GM19463 (cell line): Measurements from ENCODE around the gene FZD7.

Experiments used
- ATAC-seq: cut with Tn5 transposase; IDR thresholded peaks from one replicate; pipeline ENCODE4 v1.9.1; 2021; ENCODE audit warnings: mild to moderate bottlenecking, moderate library complexity; ENCODE audit not compliant: unreplicated experiment

FZD7 gene

DNA sequence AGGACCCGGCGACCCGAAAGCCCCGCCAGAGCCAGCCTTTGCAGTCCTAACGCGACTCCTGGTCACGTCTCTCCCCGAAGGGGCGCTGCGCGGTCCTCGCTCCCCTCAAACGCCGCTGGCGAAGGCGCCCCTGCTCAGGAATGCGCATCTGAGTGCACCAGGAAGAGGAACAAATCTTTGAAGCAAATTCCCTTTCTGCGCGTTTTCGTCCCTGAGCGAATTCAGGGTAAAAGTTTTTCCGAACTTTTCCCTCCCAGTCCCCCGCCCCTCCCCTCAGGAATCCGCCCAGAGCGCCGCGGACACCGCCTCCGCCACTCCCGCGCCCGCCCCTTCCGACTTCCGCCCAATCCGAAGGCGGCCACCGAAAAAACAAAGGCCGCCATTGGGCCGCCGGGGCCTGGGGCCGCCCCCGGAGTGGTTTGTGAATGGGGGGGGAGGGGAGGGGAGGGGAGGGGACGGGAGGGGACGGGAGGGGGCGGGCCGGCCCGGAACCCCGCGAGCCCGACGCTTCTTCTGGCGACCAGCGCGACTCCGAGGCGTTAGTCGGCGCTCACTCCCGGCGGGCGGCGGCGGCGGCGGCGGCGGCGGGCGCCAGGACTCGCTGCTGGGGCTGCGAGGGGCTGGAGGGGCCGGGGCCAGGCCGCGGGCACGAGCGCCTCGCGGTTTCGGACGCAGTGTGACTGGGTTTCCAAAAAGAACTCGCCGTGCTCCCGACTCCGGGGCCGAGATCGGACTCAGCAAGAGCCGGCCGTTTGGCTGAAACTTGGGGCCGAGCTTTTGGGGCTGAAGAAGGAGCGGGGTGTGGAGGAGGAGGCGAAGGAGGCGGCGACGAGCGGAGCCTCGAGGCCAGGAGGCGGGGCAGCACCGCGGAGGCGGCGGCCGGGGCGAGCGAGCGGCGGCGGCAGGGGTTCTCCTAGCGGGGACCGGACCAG, at the start of gene FZD7:
Gene FZD7 (plus strand): TSS at position 539 of the 932 bp plus-strand sequence. CDS start 793 bp downstream, outside the sequence.
- peak; percentile 65 for ATAC-seq

DNA sequence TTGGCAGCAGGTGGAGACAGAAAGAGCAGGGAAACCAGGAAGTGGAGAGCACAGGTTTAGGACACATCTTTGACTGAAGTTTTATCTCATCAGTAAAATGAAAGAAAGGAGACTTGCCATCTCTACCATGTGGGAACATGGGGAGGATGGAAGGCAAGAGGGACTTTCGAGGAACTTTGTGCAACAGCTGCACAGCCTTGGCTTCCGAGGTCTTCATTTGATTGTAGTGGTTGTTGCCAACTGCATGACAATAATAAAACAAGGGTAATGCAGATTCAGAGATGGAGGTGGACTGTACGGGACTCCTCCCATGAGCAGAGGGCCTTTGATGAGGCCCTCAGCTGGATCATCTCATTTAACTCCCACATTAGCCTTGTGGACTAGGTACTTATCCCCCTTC, 49.3 kb upstream of the FZD7 start:
- no peak for ATAC-seq

DNA sequence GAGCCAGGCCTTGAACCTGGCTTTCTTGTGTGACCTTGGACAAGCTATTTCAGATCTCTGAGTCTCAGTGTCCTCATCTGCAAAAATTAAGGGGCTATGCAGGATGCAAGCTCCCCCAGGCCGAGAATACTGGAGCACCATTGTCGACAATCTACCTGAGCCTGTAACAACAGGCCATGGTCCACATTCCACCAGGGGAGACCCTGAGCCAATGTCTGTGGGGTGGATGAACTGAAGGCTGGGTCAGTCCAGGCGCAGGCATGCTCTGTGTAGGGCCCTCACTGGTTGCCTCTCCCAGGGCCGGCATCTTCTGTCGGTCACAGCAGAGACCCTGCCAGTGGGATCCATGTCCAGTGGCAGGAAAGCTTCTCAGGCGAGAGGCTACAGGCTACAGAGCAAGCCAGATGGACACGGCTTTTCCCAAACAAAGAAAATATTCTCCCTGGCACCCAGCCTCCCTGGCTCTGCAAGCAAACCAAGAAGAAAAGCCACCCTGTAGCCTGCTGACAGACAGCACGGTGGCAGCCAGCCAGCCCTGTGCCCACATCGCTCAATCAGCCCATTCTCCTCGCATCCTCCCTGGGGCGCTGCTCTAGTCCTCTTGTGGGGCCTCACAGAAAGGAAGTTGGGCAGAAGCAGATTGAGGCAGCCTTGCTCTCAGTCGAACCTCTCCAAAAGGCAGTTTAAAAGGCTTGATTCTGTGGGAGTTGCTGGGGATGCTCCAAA, 48.7 kb upstream of the FZD7 start:
- no peak for ATAC-seq

DNA sequence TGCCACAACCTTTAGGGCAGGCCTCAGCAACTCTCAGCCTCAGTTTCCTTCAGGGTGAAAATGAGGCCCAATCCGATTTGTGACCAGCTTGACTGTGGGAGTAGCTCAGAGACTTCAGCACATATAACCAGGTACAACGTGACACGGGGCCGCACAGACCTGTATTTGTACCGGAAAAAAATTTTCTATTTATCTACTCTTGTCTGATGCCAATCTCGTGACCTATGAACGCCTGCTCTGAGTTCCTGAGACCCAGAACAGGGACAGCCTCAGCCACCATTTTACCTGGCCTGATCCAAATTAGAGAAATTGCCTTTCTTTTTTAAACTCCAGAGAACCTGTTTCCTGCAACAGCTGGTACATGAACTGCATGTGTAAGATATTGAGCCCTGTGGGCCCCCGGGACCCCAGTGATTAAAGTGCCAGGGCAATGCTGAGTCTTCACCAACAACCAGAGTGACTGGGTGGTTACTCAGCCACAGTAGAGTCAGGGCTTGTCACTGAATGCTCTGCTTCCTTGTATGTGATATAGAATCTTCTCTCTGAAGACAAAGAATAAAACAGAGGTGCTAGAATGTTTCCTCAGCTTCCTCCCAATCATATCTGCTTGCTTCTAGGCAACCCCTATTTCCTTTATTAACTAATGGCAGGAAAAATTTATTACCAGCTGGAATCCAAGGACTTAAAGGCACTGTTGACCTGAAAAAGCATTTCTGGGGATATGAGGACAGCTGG, 47.8 kb upstream of the FZD7 start:
- no peak for ATAC-seq

DNA sequence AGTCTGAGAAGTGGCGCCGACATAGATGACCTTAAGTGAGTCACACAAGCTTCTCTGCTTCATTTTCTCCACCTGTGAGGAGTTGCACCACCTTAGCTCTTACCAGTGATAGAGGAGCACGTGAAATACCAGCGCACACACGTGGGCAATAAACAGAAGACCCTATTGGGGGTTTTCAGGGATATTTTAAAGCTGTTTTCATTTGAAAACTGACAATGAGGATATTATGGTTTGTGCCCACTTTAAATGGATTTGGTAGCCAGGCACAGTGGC, 47.3 kb upstream of the FZD7 start:
- no peak for ATAC-seq

DNA sequence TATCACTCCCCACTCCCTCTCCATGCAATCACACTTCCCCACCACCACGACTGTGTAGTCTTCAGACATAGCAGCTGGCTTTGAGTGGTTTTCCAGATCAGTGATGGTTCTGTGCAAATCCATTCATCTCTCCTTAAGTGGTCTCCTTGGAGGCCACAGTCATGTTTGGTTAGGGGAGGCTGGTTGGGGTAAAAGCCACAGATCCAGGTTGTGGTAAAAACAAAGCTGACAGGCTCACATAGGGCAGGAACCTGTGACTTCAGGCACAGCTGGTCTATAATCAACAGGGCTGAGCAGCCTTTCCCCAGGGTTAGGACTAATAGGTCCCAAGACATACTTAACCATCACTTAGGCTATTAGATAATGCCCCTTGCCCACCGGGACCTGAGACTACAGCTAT, 46.2 kb upstream of the FZD7 start:
- no peak for ATAC-seq

DNA sequence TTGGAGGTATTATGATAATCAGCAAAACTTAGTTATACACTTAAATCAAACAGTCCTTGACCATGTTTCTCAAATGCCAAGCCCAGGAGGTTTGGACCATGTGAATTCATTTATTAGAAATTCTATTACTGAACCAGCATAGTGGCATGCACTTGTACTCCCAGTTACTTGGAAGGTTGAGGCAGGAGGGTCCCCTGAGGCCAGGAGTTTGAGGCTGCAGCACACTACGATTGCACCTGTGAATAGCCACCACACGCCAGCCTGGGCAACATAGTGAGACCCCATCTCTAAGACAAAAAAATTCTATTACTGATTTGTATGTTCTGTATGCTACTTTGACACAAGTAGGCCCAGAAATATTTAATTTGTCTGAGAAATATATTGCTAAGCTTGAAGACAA, 43.6 kb upstream of the FZD7 start:
- ATAC-seq: no peak

DNA sequence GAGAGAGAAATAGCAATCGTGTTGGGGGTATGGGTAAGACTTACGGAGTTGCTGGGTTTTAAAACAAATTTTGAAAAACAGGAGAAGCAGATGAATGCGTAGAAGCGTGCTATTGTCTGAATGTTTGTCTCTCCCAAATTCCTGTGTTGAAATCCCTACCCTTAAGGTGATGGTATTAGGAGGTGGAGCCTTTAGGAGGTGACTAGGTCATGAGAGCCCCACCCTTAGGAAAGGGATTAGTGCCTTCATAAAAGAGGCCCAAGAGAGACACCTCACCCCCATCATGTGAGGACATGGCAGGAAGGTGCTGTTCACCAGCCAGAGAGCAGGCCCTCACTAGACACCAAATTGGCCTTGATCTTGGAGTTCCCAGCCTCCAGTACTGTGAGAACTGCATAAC, 40.7 kb upstream of the FZD7 start:
- ATAC-seq: no peak

DNA sequence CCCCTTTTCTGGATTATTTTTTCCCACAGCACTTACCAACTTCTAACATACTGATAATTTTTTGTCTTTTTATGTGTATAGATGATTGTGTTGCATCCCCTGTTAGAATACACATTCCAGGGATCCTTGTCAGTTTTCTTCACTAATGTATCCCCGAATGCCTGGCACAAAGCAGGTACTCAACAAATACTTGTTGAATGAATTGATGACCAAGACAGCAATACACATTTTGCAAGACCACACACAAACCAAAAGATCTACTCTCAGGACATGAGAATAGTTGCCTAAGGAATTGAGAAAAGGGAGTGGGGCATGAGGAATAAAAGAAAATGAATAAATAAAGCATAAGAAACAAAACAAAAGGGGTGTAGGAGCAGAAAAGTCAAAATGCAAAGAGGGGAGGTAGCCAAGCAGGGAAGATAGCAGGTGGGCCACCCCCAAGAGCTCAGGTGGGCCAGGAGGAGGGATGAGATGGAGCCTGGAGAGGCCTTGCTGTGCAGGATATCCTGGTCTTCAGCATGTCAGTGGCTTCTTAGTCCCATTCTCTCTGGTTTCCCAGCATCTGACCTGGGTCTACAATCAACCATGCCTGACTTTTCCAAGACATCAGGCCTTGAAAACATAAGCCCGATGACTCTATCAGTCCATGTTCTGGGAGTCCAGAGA, 38.5 kb upstream of the FZD7 start:
- no peak for ATAC-seq

DNA sequence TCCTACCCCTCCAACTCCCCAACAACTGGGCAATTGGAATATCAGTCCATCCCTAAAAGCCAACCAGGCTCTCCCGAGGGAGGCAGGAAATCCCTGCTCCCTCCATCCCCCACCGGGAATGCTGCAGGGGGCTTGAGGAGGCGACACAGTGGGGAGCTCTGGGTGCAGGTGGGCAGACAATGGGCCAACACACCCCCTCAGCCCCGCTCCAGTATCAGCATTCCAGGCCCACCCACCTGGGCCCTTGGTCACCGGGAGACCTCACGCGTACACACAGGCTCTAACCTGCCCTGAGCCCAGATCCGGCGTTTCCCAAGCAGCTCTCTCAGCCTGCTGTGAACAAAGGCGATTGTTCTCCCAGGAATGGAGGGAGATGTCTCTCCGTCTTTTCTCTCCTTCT, 37.6 kb upstream of the FZD7 start:
- no peak for ATAC-seq

DNA sequence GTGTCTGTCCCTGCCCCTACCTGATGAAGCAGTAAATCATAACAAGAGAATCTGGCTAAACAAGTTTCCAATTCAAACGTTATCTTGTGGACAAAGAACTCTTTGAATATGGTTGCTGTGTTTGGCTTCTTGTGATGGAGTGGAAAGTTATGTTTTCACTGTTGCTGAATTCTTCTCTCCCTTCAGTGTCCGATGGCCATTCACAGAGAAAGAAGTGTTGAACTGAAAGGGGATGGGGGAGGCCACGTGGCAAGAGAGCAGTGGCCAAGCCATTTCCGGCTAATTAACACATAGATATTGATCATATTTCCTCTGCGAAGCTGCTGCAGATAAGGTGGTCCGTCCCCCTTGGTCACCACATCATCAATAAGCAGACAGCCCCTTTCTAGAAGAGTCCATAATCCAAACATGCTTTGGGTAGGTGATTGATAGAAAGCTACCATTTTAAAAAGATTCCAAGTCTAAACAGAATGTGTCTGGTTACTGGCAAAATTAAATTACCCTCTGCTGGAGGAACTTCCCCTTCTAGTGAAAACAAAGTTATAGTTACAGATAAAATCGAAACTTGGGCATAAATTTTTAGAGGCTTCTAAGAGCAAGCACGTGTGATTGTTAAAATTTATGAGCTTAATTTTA, 36.9 kb upstream of the FZD7 start:
- no peak for ATAC-seq

DNA sequence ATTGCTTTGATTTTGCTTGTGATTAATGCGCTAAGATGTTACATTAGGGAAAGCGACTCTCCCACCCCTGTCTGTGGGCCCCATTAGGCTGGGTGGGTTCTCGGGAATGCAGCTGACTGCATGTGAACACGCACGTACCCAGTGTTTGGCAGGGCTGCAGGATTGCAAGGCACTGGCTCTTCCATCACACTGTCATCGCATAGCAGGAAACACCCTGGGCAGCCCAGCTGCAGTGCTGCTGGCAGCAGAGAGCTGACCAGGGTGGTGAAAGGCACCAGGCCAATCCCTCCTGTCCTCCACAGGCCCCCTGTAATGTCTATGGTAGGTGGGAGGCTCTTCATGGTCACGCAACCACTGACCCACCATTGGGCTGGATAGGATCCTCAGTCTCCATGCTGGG, 34.4 kb upstream of the FZD7 start:
- ATAC-seq: no peak

DNA sequence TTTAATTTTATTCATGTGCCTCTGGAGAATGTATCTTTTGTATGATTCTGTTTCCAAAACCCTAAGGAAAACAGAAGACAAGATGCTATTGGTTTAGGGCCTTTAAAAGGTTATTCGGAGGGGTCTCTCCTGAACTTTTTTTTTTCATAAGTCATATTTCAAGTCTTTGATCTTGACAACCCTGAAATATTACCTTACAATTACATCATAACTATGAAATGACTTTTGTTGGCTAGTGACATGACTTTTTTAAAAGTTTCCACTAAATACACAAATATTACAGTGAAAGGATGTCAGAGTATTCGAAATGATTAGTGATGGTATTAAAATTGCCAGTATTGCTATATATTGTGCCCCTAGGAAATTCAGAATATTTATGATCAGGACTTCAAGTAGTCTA, 31.8 kb upstream of the FZD7 start:
- no peak for ATAC-seq

DNA sequence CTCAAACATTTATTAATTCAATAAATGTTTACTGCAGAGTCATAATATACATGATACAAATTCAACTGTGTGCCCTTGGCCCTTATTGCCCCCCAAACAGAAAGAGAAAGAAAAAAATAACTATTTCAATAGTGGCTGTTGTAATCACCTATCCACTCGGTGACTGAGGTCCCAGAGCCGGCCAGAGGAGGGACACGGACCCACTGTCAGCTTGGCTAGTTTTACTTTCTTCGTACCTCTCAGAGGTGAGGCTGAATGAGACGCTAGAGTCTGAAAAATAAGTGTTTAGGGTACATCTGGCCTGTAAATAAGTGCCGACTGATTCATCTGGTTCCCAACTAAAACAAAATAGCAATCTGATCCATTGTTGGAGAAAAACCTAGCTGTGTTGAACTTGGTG, 31.3 kb upstream of the FZD7 start:
- no peak for ATAC-seq

DNA sequence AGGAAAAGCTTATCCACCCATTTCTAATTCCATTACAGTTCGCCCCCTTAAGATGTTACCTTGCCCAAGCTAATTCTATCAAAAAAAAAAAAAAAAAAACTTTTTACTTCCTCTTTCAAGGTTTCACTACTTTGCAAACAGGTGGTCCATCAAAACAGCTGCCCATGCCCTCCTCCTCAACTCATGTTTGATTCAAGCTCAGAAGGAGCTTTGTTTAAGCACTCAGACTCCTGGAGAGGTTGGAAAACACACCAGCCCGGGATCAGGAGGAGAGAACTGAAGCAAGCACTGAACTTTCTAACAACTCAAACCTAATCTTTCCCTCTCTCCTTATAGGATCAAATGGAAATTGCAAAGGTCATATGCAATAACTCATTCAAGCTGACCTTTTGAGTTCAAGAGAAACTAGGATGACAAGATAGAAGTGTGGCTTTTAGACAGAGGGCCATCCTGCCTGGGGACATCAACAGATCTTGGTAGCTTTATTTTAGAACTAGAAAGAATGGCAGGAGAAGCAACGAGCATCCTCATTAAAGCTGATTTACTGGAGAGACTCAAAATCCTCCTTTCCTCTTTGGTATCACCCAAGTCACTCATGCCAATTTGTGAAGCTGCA, 28.3 kb upstream of the FZD7 start:
- ATAC-seq: peak; percentile 41

DNA sequence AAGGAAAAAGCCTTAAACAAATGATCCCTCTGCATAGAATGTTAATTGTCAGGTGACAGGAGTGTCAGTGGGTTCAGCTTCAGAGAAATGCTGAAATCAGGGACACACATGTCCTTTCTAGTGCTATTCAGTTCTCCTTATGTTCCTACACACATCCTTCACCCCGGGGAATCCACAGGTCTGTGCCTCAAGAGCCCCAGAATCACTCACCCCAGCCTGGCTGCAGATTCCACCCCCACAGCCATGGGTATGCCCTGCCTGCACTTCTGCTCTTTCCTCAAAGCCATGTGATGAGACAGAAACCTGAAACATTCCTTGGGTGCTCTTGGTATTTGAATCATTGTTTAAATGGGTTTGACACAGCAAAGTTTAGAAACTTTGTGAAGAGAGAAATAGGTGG, 27.4 kb upstream of the FZD7 start:
- no peak for ATAC-seq

DNA sequence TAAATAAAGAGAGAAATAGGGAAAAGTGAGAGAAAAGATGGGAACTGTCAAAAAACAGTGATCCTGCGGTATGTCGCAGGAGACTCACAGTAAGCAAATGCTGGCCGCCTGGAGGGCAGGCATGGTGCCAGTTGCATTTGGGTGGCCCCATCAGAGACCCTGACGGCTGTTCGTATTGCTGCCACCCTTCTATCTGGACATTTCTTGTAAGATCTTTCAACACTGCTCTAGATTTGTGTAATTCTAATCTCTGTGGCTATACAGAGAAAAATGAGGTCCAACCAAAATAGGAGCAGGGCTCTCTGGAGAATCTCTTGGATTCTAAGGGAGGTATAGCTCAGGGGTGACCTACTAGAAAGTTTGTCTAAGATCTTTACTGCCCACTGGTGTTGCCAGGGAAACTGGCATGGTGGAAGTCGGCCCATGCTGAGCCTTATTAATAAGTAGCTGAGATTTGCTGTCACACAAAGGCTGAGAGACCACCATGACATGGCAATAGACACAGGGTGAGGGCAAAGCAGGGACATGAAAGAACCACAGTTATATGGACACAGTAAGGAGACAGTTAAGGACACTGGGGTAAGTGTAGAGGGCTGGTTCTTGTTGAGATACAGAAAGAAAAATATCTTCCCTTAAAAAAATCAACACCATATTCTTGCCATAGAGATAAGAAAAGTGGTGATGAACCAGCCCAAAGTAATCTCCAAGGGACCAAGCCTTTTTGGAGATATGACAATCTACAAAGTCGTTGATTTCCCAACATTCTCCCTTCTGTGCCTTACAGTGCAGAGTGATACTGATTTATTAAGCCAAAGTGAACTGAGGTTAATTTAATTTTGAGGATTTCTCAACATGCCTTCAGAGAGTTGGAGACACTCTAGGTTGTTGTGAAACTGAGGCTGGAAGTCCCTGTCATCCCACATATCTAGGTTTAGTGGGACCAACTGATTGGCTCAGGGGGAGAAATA, 26.4 kb upstream of the FZD7 start:
- ATAC-seq: no peak

DNA sequence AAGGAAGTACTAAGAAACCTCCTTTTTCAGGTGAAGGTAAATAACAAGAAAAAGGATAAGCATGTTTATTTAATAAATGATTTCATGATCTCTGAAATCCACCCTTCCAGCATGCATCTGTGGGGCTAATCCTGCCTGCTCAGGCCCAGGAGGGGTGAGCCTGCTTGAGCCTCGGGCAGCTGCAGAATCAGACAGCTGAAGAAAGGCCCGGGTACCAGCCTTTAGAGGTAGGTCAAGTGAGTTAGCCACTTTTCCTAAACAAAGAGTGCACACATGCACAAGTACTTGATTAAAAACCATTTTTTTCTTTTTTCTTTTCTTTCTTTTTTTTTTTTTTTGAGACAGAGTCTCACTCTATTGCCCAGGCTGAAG, 25.7 kb upstream of the FZD7 start:
- no peak for ATAC-seq

DNA sequence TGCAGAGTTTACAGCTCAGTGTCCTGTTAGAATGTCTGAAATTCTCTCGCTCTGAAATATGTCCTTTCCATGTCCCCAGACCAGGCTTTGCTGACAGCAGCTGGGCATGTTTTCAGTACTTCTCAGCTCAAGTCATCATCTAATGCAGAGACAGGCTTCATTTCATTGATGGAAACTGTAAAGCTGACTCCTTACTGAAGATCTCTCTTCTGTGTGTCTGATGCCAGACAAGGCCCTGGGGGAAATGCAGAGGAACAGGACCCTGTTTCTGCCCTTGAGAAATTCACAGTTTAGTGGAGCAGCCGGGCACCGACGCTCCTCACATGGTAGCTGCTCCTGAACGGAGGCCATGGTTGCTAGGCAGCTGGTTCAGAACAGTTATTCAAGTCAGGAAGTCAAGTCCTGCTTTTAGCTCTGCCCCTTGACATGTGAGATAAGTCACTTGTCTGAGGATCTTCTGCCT, 24.6 kb upstream of the FZD7 start:
- ATAC-seq: no peak
